Hindlimb muscle (tissue), 1 donor: Measurements from ENCODE around the gene AK2. TPM values are rescaled to one million over a fixed set of nuclear protein-coding genes. Genes with fewer than 3 reads are reported as not detected.
"Not testable (repeated sequence)": the region's sequence is repeated elsewhere in the genome, so short reads cannot be mapped to it uniquely, and the experiment has no call there.

Experiments
- DNase-seq: peaks from one replicate; pipeline ENCODE4 v3.0.0-alpha.2; 2013
- polyA plus RNA-seq: library from polyadenylated mRNA; unstranded; fragments of 120-200 nt; gene quantifications from one replicate; pipeline ENCODE4 v1.2.1, GENCODE V29; 2013; ENCODE audit not compliant: insufficient read length

Gene AK2
- polyA plus RNA-seq = 124 TPM

DNA sequence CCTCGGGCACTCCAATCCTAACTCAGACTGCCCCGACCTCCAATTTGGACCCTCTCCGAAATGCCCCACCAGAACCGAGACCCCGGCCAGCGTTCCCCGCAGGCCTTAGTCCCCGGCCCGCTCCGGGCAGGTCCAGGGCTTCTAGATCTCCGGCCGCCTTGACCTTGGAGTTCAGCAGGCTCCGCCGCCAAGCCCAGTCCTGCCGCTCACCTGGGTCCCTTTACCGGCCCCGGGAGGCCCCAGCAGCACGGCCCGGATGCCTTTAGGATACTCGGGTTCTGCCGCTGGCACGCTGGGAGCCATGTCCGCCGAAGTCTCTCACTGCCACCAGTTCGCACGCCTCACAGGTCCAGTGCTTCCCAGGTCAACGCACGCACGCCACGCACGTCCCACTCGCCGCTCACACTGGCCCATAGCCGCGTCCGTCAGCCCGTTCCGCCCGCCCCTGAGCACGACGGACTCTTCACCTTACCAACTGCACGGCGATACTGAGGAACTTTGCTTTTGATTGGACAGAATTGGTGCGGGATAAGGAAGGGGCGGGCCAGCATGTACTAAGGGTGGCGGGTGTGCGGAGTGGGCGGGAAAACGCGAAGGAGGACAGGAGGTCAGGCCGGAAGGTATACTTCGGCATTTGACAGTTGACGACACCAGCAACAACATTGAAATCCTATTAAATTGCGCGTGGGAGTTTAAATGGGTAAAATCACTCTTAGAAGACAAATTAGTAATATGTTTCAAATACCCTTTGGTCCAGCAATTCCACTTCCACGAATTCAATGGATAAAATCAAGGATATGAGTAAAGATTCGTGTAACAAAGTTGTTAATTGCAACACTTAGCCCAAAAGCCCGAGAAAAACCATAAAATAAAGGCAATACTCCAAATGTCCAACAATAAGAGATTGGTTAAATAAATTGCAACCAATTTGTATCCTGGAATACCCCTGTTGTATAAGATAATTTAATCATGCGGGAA lies at the start of gene AK2:
Gene AK2 (minus strand): TSS at position 358 of the 978 bp plus-strand sequence. CDS start 55 bp downstream, at position 303.
- peak; percentile 94 for DNase-seq

DNA sequence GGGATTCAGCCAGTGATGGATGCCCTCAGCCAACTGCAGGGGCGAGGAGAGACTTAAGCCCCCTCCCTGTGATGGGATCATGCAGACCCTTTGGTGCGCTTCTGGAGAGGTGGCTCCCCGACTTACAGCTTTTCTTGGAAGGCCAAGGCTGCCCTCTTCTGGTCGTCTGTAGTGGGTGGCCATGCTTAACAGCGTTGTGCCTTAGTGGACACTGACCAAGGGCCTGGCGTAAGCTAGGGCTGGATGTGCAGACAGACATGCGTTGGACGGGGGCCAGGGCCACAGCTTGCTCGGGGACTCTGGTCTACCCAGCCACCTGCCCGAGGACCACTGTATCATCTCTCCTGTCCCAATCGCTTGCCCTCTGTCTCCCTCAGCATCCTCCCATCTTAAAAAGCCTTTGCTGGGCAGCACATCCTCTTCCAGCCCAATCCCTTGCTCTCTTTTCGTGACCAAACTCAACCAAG lies 49.7 kb upstream of the AK2 start:
- peak; percentile 74 for DNase-seq

DNA sequence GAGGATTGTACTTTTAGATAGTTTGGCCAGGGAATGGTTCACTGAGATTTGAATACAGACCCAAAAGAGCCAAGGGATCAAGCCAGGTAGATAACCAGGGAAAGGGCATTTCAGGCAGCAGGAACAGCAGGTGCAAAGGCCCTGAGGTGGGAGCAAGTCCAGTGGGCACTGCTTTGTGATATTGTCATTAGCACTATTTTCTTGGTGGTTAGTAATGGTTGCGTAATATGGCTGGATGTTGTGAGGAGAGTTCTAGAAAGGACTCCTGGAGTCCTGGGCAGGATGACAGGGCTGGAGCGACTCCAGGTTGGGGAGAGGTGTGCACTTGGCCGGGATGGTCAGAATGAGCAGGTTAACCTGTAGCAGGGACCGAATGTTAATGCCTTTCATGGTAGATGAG lies 48.6 kb upstream of the AK2 start:
- no peak for DNase-seq

DNA sequence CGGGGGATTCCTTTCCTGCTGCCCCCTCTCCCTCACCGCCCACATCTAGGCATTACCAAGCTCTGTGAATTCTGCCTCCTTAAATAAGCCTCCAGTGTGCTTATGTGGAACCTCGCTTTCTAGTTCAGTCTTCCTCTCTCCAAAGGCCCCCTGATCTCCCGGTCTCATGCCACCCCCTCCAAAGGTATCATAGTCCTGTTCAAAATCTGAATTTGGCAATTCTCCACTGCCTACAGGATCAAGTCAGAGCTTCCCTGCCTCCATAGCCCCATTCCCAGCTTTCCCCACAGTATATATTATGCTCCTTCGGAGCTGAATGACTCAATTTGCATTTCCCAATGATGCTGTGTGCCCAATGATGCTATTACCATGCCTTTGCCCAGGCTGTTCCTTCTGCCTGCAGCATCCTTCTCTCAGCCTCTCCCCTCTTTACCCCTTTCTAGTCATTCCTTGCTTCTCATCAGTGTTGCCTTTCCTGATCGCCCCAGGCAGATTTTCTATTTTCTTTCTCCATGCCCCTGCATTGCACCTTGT lies 46.0 kb upstream of the AK2 start:
- no peak for DNase-seq

GRCh38 chr1:33081554-33082305 lies 45.0 kb upstream of the AK2 start:
- DNase-seq = no peak

- peak; percentile 95 for DNase-seq
Observed at GRCh38 chr1:33080885-33081553, 44.3 kb upstream of the AK2 start, which contains the start of gene AZIN2. TSS of gene AZIN2 (plus strand) at chr1:33081153. CDS start at chr1:33082250, 1,097 bp downstream.

- no peak for DNase-seq
Observed at GRCh38 chr1:33080373-33080772, 43.7 kb upstream of the AK2 start.

GRCh38 chr1:33078030-33078591 lies 41.4 kb upstream of the AK2 start:
- no peak for DNase-seq

GRCh38 chr1:33074193-33074945 lies 37.7 kb upstream of the AK2 start:
- no peak for DNase-seq

DNA sequence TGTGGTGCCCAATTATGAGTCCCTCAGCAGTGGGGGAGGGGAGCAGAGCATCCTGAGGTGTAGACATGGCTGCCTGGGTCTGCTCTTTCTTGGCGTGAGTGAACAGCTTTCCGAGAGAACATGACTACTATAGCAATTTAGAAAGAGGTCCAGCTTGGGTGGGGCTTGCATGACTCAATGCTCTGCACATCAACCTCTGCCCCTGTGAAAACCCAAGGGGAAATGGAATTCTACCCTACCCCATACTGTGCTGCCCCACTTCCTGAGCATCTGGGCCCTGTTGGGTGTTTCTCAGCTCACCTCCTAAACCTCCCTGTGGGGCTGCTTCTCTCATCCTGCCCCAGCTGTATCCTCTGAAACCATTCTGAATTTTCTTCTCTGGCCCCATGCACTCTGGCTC lies 36.0 kb upstream of the AK2 start:
- no peak for DNase-seq

- no peak for DNase-seq
Observed at GRCh38 chr1:33070628-33071027, 33.9 kb upstream of the AK2 start.

GRCh38 chr1:33068108-33068507 lies 31.4 kb upstream of the AK2 start:
- not testable (repeated sequence) for DNase-seq

DNA sequence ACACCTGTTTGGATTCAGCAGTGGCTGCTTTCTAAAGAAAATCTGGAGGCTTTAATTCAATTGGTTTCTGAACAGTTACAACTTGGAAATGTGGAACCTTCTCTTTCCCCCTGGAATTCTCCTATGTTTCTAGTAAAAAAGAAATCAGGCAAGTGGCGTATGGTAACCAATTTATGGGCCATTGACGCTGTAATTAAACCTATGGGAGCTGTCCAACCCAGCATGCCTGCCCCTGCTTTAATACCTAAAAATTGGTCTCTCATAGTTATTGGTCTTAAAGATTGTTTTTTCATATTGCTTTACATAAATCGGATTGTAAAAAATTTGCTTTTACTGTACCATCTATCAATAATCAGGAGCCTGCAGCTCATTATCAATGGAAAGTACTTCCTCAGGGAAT lies 29.8 kb upstream of the AK2 start:
- DNase-seq = not testable (repeated sequence)

GRCh38 chr1:33065301-33065700 lies 28.6 kb upstream of the AK2 start:
- DNase-seq = no peak

DNA sequence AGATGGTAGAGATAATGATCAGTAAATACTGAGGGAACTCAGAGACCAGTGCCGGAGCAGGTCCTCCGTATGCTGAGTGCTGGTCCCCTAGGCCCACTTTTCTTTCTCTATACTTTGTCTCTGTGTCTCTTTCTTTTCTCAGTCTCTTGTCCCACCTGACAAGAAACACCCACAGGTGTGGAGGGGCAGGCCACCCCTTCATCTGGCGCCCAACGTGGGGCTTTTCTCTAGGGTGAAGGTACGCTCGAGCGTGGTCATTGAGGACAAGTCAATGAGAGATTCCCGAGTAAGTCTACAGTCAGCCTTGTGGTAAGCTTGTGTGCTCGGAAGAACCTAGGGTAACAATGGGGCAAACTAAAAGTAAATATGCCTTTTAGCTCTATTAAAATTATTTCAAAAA lies 27.6 kb upstream of the AK2 start:
- DNase-seq = not testable (repeated sequence)

DNA sequence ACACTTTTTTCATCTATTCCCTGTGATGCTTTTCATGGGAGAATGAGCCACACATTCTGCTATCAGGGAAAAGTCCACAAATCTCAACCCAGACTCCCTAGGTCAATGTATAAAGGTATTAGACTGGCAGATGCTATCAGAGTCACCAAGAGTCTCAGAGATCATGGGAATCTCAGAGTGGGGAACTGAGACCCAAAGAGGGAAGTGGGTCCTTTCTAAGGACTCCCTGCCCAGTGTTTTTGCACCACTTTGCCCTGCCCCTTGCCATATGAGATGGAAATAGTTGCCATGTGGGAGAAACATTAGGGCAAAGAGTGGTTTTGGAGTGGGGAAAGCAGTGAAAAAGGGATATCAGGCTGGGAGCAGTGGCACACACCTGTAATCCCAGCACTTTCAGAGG lies 25.2 kb upstream of the AK2 start:
- no peak for DNase-seq

DNA sequence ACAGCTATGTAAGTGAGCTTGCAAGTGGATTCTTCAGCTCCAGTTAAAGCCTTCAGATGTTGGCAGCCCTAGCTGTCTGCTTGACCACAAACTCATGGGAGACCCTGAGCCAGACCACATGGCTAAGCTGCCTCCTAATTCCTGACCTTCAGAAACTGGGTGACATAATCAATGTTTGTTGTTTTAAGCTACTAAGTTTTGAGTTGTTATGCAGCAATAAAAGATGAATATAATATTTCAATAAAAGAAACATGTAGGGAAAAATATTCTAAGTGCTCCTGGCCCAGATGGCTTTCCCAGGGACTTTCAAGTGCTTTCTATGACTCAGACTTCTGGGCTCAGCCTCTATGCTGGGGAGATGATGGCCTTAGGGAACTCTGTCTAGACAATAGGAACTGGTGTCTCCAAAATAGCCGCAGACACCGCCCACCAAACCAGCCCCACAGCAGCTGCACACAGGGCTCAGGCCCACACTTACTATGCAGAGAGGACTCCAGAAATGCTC lies 23.9 kb upstream of the AK2 start:
- DNase-seq = peak; percentile 84

DNA sequence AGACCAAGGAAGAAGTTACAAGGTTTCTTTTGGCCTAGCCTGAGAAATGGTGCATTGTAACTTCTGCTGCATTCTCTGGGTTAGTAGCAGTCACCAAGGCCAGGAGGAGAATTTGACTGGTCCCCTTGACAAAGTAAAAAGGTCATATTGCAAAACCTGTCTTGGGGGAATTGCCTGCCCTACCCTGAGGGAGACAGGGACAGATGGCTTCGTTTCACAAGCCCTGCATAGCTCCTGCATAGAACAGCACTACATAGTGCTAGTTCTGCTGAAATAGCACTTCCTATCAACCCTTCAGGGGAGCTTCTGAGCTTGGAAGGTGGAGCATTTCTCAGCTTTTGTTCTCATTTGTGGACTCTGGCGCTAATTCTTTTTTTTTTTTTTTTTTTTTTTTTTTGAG lies 20.4 kb upstream of the AK2 start:
- DNase-seq = no peak

- DNase-seq = no peak
Observed at GRCh38 chr1:33056426-33056825, 19.7 kb upstream of the AK2 start.

DNA sequence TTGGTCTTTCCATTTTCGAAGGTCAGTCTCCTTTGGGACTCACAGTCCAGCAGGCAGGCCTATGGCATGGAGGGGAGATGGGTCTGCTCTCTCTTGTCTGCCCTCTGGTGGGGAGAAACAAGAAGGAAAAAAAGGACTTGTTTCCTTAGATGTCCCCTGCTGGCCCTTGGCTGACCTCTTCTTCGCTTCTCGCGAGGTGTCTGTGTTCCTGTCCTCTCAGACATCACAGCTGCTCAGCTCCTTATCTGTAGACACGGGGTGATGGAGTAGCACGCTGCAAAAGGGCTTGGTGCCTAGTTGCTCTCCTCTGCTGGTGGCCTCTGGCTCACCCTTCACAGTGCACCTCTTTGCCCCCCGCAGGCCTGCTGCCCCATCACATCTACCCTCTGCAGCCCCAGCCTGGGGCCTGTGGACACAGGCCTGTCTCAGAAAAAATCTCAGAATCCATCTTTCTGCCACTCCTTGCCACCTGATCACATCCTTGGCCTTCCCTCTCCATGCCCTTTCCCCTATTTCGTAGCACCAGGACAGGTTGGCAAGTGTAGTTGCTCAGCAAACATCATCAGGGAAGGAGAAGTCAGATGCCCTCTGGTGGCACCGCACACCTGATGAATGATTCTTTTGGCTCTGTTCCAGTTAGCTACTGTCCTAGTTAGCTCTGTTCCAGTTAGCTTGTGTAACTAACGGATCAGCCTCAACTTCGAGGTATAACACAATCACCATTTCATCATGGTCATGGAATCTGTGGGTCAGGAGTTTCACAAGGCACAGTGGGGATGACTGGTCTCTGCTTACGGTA lies 18.7 kb upstream of the AK2 start:
- DNase-seq = peak; percentile 74
